CD14-positive monocyte (primary cell): Measurements from ENCODE around the gene SYTL3. TPM values are rescaled to one million over a fixed set of nuclear protein-coding genes. Genes with fewer than 3 reads are reported as not detected.

Source experiments
- DNase-seq, 3 donors: peaks; one replicate each; pipeline ENCODE4 v3.0.0-alpha.2; 2011 to 2022
- H2AFZ ChIP-seq: 2 replicates; pipeline ENCODE4 v1.6.0; 2012; ENCODE audit warnings: mild to moderate bottlenecking, low read depth, low read length, inconsistent platforms; ENCODE audit not compliant: insufficient read depth, poor library complexity, severe bottlenecking
- H3K27ac ChIP-seq, 2 donors: 1 replicate in 1 of 2; 2 replicates in 1 of 2; pipeline ENCODE4 v1.5.1; 2012 to 2013; ENCODE audit warnings: low read length in 2 of 2, control low read depth in 1 of 2, inconsistent platforms in 1 of 2, low read depth in 1 of 2, mild to moderate bottlenecking in 1 of 2
- H3K27me3 ChIP-seq, 2 donors: one replicate each; pipeline versions ENCODE4 v1.6.0 to v1.6.1; 2011 to 2013; ENCODE audit warnings: low read length in 2 of 2; ENCODE audit not compliant: control insufficient read depth in 2 of 2, insufficient read depth in 2 of 2
- H3K36me3 ChIP-seq, 2 donors: replicated peaks in 1 of 2; 1 replicate in 1 of 2; 2 replicates in 1 of 2; pipeline versions ENCODE4 v1.5.1 to v1.6.1; 2012 to 2013; ENCODE audit warnings: low read length in 2 of 2, control low read depth in 1 of 2, inconsistent platforms in 1 of 2, mild to moderate bottlenecking in 1 of 2; ENCODE audit not compliant: insufficient read depth in 2 of 2, control insufficient read depth in 1 of 2
- H3K4me1 ChIP-seq, 2 donors: 1 replicate in 1 of 2; 2 replicates in 1 of 2; pipeline versions ENCODE4 v1.5.1 to v1.6.1; 2012 to 2013; ENCODE audit warnings: low read length in 2 of 2, control low read depth in 1 of 2, inconsistent platforms in 1 of 2, mild to moderate bottlenecking in 1 of 2, moderate library complexity in 1 of 2; ENCODE audit not compliant: insufficient read depth in 2 of 2, control insufficient read depth in 1 of 2
- H3K4me2 ChIP-seq: replicated peaks from 2 replicates; pipeline ENCODE3; 2012; ENCODE audit warnings: low read length, moderate library complexity, mild to moderate bottlenecking; ENCODE audit not compliant: poor library complexity, severe bottlenecking; ENCODE audit errors: extremely low read depth
- H3K4me3 ChIP-seq, 3 experiments: fragments of 200-600 bp in 1 of 3; sonication (generic) in 1 of 3; replicated peaks in 1 of 3; 1 replicate in 2 of 3; 2 replicates in 1 of 3; pipeline ENCODE4 v1.5.1; 2011 to 2013; ENCODE audit warnings: low read length in 3 of 3, mild to moderate bottlenecking in 3 of 3, control low read depth in 2 of 3, low read depth in 2 of 3, inconsistent platforms in 1 of 3, moderate library complexity in 1 of 3
- H3K79me2 ChIP-seq: 2 replicates; pipeline ENCODE4 v1.6.0; 2012; ENCODE audit warnings: mild to moderate bottlenecking, control low read depth, inconsistent platforms, low read length, moderate library complexity; ENCODE audit not compliant: insufficient read depth
- H3K9ac ChIP-seq: 2 replicates; pipeline ENCODE4 v1.6.0; 2017; ENCODE audit warnings: low read length, mild to moderate bottlenecking; ENCODE audit not compliant: insufficient read depth, poor library complexity, severe bottlenecking
- H3K9me3 ChIP-seq, 2 donors: replicated peaks in 1 of 2; 1 replicate in 1 of 2; 2 replicates in 1 of 2; pipeline versions ENCODE4 v1.5.1 to v1.6.1; 2012 to 2013; ENCODE audit warnings: low read length in 2 of 2, control low read depth in 1 of 2; ENCODE audit not compliant: control insufficient read depth in 1 of 2, insufficient read depth in 1 of 2
- H4K20me1 ChIP-seq: 2 replicates; pipeline ENCODE4 v1.6.0; 2012; ENCODE audit warnings: mild to moderate bottlenecking, low read length, control low read depth, moderate library complexity; ENCODE audit not compliant: insufficient read depth
- H3K27ac Mint-ChIP-seq, 7 donors: one replicate each; pipeline ENCODE4 v1.8.0; 2020; ENCODE audit warnings: mild to moderate bottlenecking in 7 of 7, mixed read lengths in 7 of 7, moderate library complexity in 6 of 7, inconsistent platforms in 2 of 7
- H3K27me3 Mint-ChIP-seq, 3 donors: one replicate each; pipeline ENCODE4 v1.8.0; 2021 to 2022; ENCODE audit warnings: low read depth in 3 of 3, mild to moderate bottlenecking in 3 of 3, mixed read lengths in 3 of 3, moderate library complexity in 3 of 3, inconsistent platforms in 1 of 3
- H3K36me3 Mint-ChIP-seq, 2 donors: one replicate each; pipeline ENCODE4 v1.8.0; 2020; ENCODE audit warnings: mixed read lengths in 2 of 2, inconsistent platforms in 1 of 2, mild to moderate bottlenecking in 1 of 2
- H3K4me1 Mint-ChIP-seq: one replicate; pipeline ENCODE4 v1.8.0; 2020; ENCODE audit warnings: mild to moderate bottlenecking, mixed read lengths
- H3K4me3 Mint-ChIP-seq, 2 donors: one replicate each; pipeline ENCODE4 v1.8.0; 2020; ENCODE audit warnings: mild to moderate bottlenecking in 2 of 2, mixed read lengths in 2 of 2, moderate library complexity in 1 of 2
- H3K9me3 Mint-ChIP-seq, 7 donors: one replicate each; pipeline ENCODE4 v1.8.0; 2020 to 2022; ENCODE audit warnings: mixed read lengths in 7 of 7, mild to moderate bottlenecking in 6 of 7, moderate library complexity in 6 of 7, inconsistent platforms in 2 of 7
- WGBS: methylation state at CpG from one replicate; pipeline ENCODE4 v1.1.5; 2013; ENCODE audit warnings: missing lambda C conversion rate; ENCODE audit not compliant: insufficient coverage; 5-methylcytosine and 5-hydroxymethylcytosine counted together
- intact Hi-C, 2 donors: fragments of 100-400 bp; cut with micrococcal nuclease; formaldehyde crosslinking; loops; one replicate each; pipeline versions ENCODE4 v1.15.0 to v1.15.1; 2023
- polyA plus RNA-seq, 3 donors: library from polyadenylated mRNA; depleted of rRNA in 1 of 3; unstranded in 2 of 3; stranded (reverse) in 1 of 3; fragments of 300-500 nt in 2 of 3; fragments of >200 nt in 1 of 3; fragmentation: Illumina TruSeq in 2 of 3; gene quantifications; 1 replicate in 2 of 3; 2 replicates in 1 of 3; pipeline ENCODE4 v1.2.3, GENCODE V29; 2012 to 2021
- TF ChIP-seq, protein P1 (sequence below): fragments of 200-600 bp; IDR thresholded peaks from one replicate; pipeline ENCODE4 v1.8.0; 2022; ENCODE audit warnings: antibody characterized with exemption, mild to moderate bottlenecking

Gene SYTL3
- polyA plus RNA-seq, 3 donors, result 14.6 to 18.7 (median 14.8) TPM

DNA sequence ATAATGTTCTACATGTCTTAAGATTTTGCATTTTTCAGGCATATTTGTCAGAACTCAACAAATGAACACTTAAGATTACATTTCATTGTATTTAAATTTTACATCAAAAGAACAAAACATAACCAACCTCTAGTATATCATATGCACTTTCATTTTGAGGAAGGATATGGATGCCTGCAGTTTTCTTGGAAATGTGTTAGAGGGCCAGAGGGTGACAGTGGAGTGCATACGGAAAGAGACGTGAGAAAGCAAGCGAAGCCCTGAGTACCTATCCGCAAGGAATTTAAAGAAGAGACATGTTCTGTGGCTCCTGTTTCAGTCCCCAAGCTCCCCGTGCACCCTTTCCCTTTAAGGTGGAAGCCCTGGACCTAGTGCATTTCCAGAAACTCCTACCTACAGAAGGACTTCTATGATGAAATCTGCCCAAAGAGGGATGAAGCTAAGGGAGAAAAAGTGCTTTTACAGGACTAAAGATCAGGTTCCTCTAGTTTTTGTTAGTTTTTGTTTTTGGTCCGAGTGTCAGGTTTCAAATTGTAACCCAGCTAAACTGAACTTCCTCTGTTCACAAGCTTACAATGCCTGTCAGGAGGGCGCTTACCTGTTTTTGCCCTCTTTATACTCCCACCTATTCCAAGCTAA, 130.5 kb downstream of the SYTL3 start:
- no peak overlapping the region for H3K4me3 ChIP-seq
- H3K27ac Mint-ChIP-seq, result peak overlapping the region in 3 of 7 donors; percentile 9 to 56 (median 28)
- TF ChIP-seq, protein P1, sequence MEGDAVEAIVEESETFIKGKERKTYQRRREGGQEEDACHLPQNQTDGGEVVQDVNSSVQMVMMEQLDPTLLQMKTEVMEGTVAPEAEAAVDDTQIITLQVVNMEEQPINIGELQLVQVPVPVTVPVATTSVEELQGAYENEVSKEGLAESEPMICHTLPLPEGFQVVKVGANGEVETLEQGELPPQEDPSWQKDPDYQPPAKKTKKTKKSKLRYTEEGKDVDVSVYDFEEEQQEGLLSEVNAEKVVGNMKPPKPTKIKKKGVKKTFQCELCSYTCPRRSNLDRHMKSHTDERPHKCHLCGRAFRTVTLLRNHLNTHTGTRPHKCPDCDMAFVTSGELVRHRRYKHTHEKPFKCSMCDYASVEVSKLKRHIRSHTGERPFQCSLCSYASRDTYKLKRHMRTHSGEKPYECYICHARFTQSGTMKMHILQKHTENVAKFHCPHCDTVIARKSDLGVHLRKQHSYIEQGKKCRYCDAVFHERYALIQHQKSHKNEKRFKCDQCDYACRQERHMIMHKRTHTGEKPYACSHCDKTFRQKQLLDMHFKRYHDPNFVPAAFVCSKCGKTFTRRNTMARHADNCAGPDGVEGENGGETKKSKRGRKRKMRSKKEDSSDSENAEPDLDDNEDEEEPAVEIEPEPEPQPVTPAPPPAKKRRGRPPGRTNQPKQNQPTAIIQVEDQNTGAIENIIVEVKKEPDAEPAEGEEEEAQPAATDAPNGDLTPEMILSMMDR, result no peak
- no peak overlapping the region for H3K27ac ChIP-seq
- no peak overlapping the region for H3K9ac ChIP-seq
- intact Hi-C loops, result no loop called here
- H3K4me2 ChIP-seq, result no peak overlapping the region
- H3K27me3 ChIP-seq, result no peaks in the 10 kb centered on the region
- no peaks in the 10 kb centered on the region for H3K4me1 Mint-ChIP-seq
- no peaks in the 10 kb centered on the region for H3K9me3 Mint-ChIP-seq
- H4K20me1 ChIP-seq, result peaks cover 58% of the 10 kb centered on the region
- no peaks in the 10 kb centered on the region for H3K9me3 ChIP-seq
- H3K4me1 ChIP-seq, result no peaks in the 10 kb centered on the region
- DNase-seq, result no peak
- 100% methylated on average over 2 of the region's 7 CpGs for WGBS
- no peaks in the 10 kb centered on the region for H3K79me2 ChIP-seq
- H3K4me3 Mint-ChIP-seq, result no peak overlapping the region
- H3K36me3 Mint-ChIP-seq, result peaks cover 91 to 94% of the 10 kb centered on the region in 2 donors
- H2AFZ ChIP-seq, result no peak overlapping the region
- H3K36me3 ChIP-seq, result peaks cover 90 to 98% of the 10 kb centered on the region in 2 donors
- no peaks in the 10 kb centered on the region for H3K27me3 Mint-ChIP-seq

DNA sequence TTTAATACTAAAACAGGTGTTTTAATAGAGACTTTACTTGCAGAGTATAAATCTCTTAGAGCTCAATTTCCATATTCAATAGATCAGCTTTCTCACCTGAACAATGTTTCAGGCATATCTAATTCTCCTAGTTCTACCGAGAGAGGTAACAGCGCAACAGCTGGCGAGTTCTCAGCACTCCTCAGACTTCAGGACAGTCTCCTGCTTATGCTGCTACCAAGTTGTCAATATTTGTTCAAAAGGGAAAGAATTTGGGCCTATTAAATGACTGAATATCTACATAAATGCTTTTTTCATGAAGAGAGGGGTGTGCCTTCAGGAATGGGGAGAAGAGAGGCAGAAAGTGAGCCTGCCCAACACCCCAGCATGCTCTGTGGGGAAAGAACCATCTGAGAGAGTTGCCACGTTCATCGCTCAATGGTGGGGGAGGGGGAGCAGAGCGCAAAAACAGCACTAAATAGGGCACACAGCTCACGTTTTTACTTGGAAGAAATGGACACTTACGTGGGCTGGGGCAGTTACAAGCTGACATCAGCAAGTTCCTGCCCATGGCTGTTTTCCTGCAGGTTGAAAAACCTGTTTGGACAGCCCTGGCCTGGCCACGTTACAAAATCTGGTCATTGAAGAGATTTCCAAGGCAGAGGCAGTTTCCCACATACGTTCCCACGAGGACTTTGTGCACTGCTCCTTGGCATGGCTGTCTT, 131.3 kb downstream of the SYTL3 start:
- no peak for DNase-seq
- no peak overlapping the region for H3K4me3 Mint-ChIP-seq

More for the DNA sequence above, 131.3 kb downstream of the SYTL3 start:
- Mint-ChIP-seq H3K27me3 (no peaks in the 10 kb centered on the region), H3K36me3 (peaks cover 89 to 94% of the 10 kb centered on the region in 2 donors), H3K9me3 (no peaks in the 10 kb centered on the region), H3K4me1 (no peaks in the 10 kb centered on the region), H3K27ac (peak overlapping the region; percentile 9 to 81 (median 49))
- H2AFZ ChIP-seq, result no peak overlapping the region
- peaks cover 53% of the 10 kb centered on the region for H4K20me1 ChIP-seq
- no peaks in the 10 kb centered on the region for H3K4me1 ChIP-seq
- intact Hi-C loops, result no loop called here
- TF ChIP-seq, protein P1, result no peak
- no peak overlapping the region for H3K9ac ChIP-seq
- no peaks in the 10 kb centered on the region for H3K27me3 ChIP-seq
- H3K4me2 ChIP-seq, result no peak overlapping the region
- no peaks in the 10 kb centered on the region for H3K79me2 ChIP-seq
- no peaks in the 10 kb centered on the region for H3K9me3 ChIP-seq
- H3K4me3 ChIP-seq, result no peak overlapping the region
- 93% methylated on average over 8 of the region's 11 CpGs for WGBS
- peaks cover 87 to 98% of the 10 kb centered on the region in 2 donors for H3K36me3 ChIP-seq
- no peak overlapping the region for H3K27ac ChIP-seq
